Measurements from ENCODE around the gene KBTBD3. TPM values are rescaled to one million over a fixed set of nuclear protein-coding genes. Genes with fewer than 3 reads are reported as not detected.

KBTBD3 gene
- total and polyA plus RNA-seq, 2 experiments from 2014 or later, result 1.9 to 13.7 TPM

DNA sequence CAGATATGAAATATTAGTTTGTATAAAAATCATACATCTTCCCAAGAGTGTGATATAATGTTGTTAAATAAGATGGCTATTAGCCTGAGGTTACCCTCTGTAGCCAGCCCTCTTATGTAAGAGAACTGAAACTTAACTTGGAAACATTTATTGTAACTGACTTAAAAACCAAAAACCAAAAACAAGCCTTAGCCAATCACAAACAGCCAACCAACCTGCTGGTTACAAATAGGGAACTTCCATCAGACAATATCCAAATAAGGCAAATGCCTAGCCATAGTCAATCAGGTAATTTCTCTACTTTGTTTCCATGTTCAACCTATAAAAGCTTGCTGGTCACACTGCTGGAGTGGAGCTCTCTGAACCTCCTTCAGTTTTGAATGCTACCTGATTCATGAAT, 14.1 kb downstream of the KBTBD3 start:
- peaks cover 7% of the 10 kb centered on the region for H3K4me1 ChIP-seq (ENCODE audit: insufficient read depth)
- H3K4me3 Mint-ChIP-seq, result no peak overlapping the region
- H3K27me3 Mint-ChIP-seq (ENCODE audit: insufficient read depth, low read depth, poor library complexity), result no peaks in the 10 kb centered on the region
- H3K36me3 ChIP-seq (ENCODE audit: insufficient read depth), result no peaks in the 10 kb centered on the region
- H3K27ac ChIP-seq (ENCODE audit: low read depth), result no peak overlapping the region
- DNase-seq (ENCODE audit: low spot score) (no peak), ATAC-seq (no peak)
- H3K4me1 Mint-ChIP-seq, result peaks cover 7% of the 10 kb centered on the region
- no peaks in the 10 kb centered on the region for H4K20me1 ChIP-seq (replicated peaks; ENCODE audit: insufficient read depth)
- H3K9me2 ChIP-seq (ENCODE audit: insufficient read depth), result no peaks in the 10 kb centered on the region
- H3K79me2 ChIP-seq (replicated peaks; ENCODE audit: insufficient read depth), result no peaks in the 10 kb centered on the region
- H2AFZ ChIP-seq, result no peak overlapping the region
- no peaks in the 10 kb centered on the region for H3F3A ChIP-seq (replicated peaks; ENCODE audit: low read depth)
- H3K4me3 ChIP-seq, result no peak overlapping the region
- no peak overlapping the region for H3K4me2 ChIP-seq
- H3K36me3 Mint-ChIP-seq (ENCODE audit: low read depth), result no peaks in the 10 kb centered on the region
- H3K9me3 Mint-ChIP-seq, result no peaks in the 10 kb centered on the region
- TF ChIP-seq NANOG (IDR thresholded peaks at IDR 0.05; ENCODE audit: borderline replicate concordance) (no peak), ETS1 (IDR thresholded peaks at IDR 0.05) (no peak), ZNF331 (CRISPR knock-in tag; IDR thresholded peaks at IDR 0.05; ENCODE audit: low read depth) (no peak), ZNF114 (CRISPR knock-in tag; IDR thresholded peaks at IDR 0.05) (no peak), ZNF462 (CRISPR knock-in tag; IDR thresholded peaks at IDR 0.05) (no peak), JUNB (IDR thresholded peaks at IDR 0.05; ENCODE audit: unreplicated experiment) (no peak), EZH2 (IDR thresholded peaks at IDR 0.05; ENCODE audit: low read depth, unreplicated experiment) (no peak), EZH2phosphoT487 (IDR thresholded peaks at IDR 0.05; ENCODE audit: unreplicated experiment) (no peak), POLR2AphosphoS5 (IDR thresholded peaks at IDR 0.05; ENCODE audit: low read depth) (no peak), STAT1 (IDR thresholded peaks at IDR 0.05; ENCODE audit: unreplicated experiment) (no peak), CREB1 (CRISPR knock-in tag; IDR thresholded peaks at IDR 0.05; ENCODE audit: low read depth) (no peak)
- TF ChIP-seq, protein P1, sequence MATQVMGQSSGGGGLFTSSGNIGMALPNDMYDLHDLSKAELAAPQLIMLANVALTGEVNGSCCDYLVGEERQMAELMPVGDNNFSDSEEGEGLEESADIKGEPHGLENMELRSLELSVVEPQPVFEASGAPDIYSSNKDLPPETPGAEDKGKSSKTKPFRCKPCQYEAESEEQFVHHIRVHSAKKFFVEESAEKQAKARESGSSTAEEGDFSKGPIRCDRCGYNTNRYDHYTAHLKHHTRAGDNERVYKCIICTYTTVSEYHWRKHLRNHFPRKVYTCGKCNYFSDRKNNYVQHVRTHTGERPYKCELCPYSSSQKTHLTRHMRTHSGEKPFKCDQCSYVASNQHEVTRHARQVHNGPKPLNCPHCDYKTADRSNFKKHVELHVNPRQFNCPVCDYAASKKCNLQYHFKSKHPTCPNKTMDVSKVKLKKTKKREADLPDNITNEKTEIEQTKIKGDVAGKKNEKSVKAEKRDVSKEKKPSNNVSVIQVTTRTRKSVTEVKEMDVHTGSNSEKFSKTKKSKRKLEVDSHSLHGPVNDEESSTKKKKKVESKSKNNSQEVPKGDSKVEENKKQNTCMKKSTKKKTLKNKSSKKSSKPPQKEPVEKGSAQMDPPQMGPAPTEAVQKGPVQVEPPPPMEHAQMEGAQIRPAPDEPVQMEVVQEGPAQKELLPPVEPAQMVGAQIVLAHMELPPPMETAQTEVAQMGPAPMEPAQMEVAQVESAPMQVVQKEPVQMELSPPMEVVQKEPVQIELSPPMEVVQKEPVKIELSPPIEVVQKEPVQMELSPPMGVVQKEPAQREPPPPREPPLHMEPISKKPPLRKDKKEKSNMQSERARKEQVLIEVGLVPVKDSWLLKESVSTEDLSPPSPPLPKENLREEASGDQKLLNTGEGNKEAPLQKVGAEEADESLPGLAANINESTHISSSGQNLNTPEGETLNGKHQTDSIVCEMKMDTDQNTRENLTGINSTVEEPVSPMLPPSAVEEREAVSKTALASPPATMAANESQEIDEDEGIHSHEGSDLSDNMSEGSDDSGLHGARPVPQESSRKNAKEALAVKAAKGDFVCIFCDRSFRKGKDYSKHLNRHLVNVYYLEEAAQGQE (IDR thresholded peaks at IDR 0.05; ENCODE audit: unreplicated experiment), result no peak
- TF ChIP-seq, protein P2, sequence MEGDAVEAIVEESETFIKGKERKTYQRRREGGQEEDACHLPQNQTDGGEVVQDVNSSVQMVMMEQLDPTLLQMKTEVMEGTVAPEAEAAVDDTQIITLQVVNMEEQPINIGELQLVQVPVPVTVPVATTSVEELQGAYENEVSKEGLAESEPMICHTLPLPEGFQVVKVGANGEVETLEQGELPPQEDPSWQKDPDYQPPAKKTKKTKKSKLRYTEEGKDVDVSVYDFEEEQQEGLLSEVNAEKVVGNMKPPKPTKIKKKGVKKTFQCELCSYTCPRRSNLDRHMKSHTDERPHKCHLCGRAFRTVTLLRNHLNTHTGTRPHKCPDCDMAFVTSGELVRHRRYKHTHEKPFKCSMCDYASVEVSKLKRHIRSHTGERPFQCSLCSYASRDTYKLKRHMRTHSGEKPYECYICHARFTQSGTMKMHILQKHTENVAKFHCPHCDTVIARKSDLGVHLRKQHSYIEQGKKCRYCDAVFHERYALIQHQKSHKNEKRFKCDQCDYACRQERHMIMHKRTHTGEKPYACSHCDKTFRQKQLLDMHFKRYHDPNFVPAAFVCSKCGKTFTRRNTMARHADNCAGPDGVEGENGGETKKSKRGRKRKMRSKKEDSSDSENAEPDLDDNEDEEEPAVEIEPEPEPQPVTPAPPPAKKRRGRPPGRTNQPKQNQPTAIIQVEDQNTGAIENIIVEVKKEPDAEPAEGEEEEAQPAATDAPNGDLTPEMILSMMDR (conservative IDR thresholded peaks at IDR 0.05; ENCODE audit: low read depth in 2 of 2), result no peak
- no peak overlapping the region for H3K27ac Mint-ChIP-seq
- no peaks in the 10 kb centered on the region for H3K27me3 ChIP-seq (ENCODE audit: insufficient read depth)
